Panc1 (cell line): Measurements from ENCODE around the gene C6orf62.

Source experiments
- CTCF ChIP-seq: fragments of 450-650 bp; IDR thresholded peaks from 2 replicates; pipeline ENCODE4 v1.5.1; 2017; ENCODE audit warnings: mild to moderate bottlenecking
- POLR2AphosphoS5 ChIP-seq: IDR thresholded peaks from 2 replicates; pipeline ENCODE4 v1.6.1; 2012; ENCODE audit warnings: mild to moderate bottlenecking, low read depth, low read length, moderate library complexity
- SIN3A ChIP-seq: IDR thresholded peaks from 2 replicates; pipeline ENCODE4 v1.6.1; 2012; ENCODE audit warnings: low read depth, mild to moderate bottlenecking, low read length, moderate library complexity, borderline replicate concordance; ENCODE audit not compliant: insufficient read depth
- TF ChIP-seq, protein P1 (sequence below), 2 experiments: IDR thresholded peaks; 2 replicates each; pipeline ENCODE4 v1.6.1; 2011 to 2012; ENCODE audit warnings: low read depth in 2 of 2, control low read depth in 1 of 2, low read length in 1 of 2, mild to moderate bottlenecking in 1 of 2, moderate library complexity in 1 of 2; ENCODE audit not compliant: insufficient read depth in 1 of 2

GRCh38 chr6:24761193-24761835 is 42.4 kb upstream of the C6orf62 start:
- TF ChIP-seq CTCF: no peak
- TF ChIP-seq POLR2AphosphoS5: no peak
- TF ChIP-seq, protein P1, sequence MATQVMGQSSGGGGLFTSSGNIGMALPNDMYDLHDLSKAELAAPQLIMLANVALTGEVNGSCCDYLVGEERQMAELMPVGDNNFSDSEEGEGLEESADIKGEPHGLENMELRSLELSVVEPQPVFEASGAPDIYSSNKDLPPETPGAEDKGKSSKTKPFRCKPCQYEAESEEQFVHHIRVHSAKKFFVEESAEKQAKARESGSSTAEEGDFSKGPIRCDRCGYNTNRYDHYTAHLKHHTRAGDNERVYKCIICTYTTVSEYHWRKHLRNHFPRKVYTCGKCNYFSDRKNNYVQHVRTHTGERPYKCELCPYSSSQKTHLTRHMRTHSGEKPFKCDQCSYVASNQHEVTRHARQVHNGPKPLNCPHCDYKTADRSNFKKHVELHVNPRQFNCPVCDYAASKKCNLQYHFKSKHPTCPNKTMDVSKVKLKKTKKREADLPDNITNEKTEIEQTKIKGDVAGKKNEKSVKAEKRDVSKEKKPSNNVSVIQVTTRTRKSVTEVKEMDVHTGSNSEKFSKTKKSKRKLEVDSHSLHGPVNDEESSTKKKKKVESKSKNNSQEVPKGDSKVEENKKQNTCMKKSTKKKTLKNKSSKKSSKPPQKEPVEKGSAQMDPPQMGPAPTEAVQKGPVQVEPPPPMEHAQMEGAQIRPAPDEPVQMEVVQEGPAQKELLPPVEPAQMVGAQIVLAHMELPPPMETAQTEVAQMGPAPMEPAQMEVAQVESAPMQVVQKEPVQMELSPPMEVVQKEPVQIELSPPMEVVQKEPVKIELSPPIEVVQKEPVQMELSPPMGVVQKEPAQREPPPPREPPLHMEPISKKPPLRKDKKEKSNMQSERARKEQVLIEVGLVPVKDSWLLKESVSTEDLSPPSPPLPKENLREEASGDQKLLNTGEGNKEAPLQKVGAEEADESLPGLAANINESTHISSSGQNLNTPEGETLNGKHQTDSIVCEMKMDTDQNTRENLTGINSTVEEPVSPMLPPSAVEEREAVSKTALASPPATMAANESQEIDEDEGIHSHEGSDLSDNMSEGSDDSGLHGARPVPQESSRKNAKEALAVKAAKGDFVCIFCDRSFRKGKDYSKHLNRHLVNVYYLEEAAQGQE (IDR thresholded peaks at IDR 0.05; ENCODE audit: insufficient read depth in 1 of 2, low read depth in 2 of 2, low read length in 1 of 2): no peak
- no peak for TF ChIP-seq SIN3A
